Stimulated activated naive CD4-positive, alpha-beta T cell treated with Interleukin-2 at 50 U/mL for 16 hours (primary cell): Measurements from ENCODE around the gene SEMA3G.

Source experiments
- DNase-seq: peaks from one replicate; lab custom pipeline; 2025; lab: John Stamatoyannopoulos, UW

Gene SEMA3G

GRCh38 chr3:52444860-52445793 is at the start of gene SEMA3G:
TSS of gene SEMA3G (minus strand) at chr3:52445103. CDS start at chr3:52445027, 76 bp downstream.
- peak; percentile 68 for DNase-seq

DNA sequence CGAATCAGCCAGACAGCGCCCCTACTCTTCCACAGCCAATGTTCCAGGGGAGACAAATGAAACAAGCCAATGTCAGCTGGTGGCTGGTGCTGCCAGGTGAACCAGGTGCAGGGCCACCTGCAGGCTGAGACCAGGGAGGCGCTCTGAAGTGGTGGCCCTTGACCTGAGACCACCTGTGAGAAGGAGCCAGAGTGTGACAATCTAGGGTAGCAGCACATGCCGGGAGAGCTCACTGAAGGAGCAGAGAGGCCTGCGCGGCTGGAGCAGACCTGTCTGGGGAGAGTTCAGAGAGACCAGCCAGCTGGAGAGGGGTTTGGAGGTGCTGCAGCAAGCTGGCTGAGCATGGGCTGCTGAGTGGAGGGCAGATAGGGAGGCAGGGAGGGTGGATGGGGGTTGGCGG is 49.5 kb upstream of the SEMA3G start:
- no peak for DNase-seq

GRCh38 chr3:52493232-52494017 is 48.5 kb upstream of the SEMA3G start:
- DNase-seq, result no peak

GRCh38 chr3:52492059-52492458 is 47.2 kb upstream of the SEMA3G start:
- no peak for DNase-seq

GRCh38 chr3:52490939-52491526 is 46.1 kb upstream of the SEMA3G start:
- DNase-seq, result no peak

DNA sequence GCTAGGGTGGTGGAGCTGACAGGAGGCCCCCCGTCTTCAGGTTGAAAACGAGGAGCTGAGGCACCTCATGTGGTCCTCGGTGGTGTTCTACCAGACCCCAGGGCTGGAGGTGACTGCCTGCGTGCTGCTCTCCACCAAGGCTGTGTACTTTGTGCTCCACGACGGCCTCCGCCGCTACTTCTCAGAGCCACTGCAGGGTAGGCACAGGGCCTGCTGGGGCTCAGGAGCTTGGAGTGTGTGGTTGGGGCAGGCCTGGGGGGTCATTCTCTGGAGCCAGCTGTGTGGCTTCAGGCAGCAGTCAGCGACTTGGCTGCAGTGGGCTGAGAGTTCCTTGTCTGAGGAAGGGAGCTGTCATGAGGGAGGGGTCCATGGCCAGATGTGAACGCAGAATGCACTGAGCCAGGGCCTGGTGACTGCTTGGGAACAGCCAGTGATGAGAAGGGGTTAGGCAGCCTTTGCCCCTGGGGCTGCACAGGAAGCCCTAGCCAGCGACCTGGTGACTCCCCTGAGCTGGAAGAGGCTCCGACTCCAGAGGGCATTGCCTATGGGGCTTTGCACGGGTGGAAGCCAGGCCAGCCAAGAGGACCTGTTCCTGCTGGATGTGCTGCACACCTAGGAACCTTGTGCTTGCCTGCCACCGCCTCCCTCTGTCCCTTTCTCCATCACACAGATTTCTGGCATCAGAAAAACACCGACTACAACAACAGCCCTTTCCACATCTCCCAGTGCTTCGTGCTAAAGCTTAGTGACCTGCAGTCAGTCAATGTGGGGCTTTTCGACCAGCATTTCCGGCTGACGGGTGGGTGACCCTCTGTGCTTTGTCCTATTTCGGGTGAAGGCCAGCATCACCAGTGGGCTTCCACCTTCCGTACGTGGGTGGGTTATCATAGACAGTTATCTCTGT is 45.4 kb upstream of the SEMA3G start:
- DNase-seq, result no peak

GRCh38 chr3:52489453-52489852 is 44.5 kb upstream of the SEMA3G start:
- no peak for DNase-seq

- DNase-seq, result no peak
Observed at GRCh38 chr3:52488746-52489145, 43.8 kb upstream of the SEMA3G start.

- DNase-seq, result no peak
Observed at GRCh38 chr3:52487788-52488691, 43.1 kb upstream of the SEMA3G start.

DNA sequence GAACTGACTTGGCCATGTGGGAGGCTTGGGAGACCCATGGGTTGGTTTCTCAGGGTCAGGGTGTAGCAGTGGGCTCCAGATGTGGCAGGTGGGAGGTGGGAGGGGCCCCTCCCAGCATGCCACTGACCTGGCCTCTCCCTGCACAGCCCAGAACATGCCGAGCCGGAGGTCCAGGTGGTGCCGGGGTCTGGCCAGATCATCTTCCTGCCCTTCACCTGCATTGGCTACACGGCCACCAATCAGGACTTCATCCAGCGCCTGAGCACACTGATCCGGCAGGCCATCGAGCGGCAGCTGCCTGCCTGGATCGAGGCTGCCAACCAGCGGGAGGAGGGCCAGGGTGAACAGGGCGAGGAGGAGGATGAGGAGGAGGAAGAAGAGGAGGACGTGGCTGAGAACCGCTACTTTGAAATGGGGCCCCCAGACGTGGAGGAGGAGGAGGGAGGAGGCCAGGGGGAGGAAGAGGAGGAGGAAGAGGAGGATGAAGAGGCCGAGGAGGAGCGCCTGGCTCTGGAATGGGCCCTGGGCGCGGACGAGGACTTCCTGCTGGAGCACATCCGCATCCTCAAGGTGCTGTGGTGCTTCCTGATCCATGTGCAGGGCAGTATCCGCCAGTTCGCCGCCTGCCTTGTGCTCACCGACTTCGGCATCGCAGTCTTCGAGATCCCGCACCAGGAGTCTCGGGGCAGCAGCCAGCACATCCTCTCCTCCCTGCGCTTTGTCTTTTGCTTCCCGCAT is 42.3 kb upstream of the SEMA3G start:
- no peak for DNase-seq

DNA sequence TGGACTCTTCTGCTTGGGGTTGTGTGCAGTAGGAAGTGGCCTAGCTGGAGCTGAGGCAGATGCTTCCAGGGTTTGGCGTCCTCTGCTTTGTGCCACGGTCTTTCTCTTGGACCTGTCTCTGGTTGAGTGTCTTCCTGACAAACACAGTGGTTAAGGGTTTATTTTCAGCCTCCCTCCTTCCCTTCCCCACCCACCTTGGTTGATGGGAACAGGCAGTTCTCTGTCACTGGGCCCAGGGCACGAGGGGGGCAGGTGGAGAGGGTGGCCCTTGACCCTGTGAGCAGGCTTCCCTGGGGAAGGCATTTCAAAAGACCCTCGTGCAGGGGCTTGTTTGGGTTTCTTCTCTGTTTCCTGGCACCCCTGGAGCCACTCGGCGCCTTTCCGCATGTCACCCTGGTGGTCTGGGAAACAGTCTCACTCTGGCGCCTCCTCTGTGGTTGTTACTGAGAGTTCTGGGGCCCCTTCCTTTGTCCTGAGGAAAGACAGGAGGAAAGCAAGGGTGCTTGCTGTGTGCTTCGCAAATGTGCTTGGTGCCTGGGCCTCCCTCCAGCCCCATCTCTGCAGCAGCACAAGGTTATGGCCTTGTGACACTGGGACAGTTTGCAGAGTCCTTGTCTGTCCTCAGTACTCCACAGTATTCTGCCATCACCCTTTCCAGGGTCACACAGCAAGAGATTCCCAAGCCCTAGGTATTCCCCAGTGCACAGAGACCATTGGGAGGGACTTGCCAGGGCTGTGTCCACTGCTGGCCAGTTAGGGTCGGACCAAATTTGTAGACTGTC is 40.0 kb upstream of the SEMA3G start:
- DNase-seq, result no peak

DNA sequence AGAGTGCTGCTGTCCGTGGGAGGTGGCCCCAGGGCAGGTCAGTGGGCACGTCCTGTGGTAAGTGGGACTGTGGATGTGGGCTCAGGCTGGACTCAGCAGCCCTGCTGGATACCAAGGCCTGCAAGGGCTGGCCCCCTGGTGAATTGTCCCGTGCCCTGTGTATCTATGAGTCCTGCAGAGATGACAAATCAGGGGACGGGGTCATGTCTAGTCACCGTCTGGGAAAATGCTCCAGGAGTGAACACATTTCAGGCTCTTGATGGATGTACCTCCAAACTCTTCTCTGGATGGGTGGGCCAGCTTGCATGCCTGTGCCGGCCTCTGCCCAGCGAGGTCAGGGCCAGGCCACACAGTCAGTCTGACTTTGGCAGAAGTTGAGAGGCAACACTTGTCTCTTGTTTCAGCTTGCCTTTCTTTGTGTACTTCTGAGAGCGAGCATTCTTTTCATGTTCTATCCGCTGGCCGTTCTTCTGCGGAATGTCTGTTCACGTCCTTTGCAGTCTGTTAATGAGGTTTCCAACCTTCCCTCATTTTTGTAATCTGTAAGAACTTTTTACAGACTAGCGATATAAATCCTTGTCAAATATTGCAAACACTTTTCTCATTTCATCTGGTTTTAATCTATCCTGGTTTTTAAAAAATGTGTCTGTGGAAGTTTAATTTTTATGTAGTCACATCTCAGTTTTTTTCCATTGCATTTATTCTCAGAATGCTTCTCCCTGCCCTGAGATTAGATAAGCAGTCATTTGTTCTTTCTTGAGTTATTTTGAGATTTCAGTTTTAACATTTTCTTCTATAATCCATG is 38.9 kb upstream of the SEMA3G start:
- DNase-seq, result no peak

DNA sequence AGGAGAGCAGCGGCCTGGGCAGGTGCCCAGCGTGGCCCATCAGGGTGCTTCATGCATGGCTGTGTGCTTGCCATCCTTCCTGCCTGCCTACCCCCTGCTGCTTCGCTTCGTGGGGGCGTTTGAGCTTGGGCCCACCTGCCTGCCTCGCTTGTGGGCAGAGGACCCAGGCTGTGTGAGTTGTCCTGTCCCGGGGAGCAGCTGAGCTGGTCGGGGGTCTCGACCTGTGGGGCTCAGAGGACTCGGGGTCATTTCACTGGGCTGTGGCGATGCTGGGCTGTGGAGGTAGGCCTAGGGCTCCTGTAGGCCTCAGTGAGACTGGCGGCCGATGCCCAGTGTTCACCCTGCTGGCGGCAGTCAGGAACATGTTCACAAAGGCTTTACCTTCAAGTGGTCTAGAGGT is 38.2 kb upstream of the SEMA3G start:
- no peak for DNase-seq

DNA sequence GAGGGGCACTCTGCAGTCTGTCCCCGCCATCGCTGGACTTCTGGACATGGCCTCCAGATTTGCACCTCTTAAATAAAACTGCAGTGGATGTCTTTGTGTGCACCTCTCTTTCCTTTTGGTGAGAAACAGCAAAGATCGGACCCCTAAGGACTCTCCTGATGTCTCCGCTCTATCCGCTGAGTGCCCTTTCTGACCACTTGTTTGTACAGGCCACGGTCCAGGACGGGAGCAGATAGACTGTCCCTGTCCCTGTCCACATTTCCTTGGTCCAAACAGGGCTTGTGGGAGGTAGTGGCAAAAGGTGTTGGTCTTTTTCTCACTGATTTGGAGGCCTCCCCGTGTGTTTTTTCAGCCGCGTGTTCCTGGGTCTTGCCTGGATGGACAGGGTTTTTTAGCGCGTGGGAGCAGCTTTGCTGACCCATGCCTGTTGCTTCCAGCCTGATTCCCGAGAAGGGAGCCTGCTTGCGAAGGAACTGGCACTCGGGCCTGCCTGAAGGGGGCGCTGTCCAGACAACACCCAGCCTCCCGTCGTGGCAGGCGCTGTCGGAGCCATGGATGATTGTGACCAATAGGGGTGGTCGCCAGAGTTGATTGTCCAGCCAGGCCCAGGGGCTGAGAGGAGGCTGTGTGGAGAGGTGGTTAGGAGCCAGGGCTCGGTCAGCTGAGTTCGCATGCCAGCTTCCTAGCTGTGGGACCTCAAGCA is 37.1 kb upstream of the SEMA3G start:
- no peak for DNase-seq

DNA sequence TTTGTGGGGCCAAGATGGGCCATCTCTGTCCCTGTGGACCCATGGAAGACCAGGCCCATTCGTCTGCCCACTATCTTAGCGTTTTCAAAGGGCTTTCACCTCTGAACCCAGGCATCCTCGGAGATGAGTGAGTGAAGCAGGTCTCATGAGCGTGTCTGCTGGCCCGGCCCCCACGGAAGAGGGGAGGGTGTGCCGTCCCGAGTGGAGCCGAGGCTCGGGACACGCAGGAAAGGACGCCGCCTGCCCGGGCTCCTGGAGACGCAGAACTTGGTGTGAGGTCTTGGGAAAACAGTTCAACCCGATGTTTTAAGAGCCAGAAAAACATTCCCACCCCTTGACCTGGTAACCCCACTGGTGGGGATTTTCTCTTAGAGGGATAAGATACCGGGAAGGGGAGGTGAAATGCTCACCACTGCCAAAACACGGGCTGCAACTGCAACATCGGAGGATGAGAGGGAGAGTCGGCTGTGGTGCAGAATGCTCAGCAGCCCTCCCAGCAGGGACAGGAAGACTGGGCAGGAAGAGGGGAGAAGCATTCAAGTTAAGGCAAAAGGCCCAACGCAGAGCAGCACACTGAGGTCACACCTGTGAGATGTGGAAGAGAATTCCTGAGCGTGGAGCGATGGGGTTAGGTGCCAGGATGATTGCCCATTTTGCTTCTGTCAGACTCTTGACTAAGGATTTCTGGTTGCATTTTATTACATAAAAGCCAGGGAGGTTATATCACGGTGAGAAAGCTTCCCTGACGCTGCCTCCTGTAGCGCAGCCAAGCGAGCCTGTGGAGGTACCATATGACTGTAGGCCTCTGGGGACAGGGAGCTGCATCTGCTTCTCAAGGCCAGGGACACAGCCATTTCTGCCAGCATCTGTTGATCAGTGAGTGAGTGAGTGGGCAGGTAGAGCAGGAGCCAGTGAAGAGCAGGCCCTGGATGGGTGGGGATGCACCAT is 36.1 kb upstream of the SEMA3G start:
- DNase-seq, result no peak

- DNase-seq, result no peak
Observed at GRCh38 chr3:52479877-52480575, 35.1 kb upstream of the SEMA3G start.
